Uterus (tissue), 4 donors: Measurements from ENCODE around the gene GPR162. TPM values are rescaled to one million over a fixed set of nuclear protein-coding genes. Genes with fewer than 3 reads are reported as not detected.

Source experiments
- DNase-seq, 2 donors: peaks; one replicate each; pipeline ENCODE4 v3.0.0-alpha.2; 2019 to 2020
- H3K27ac ChIP-seq, 2 donors: fragments of 200-600 bp; sonication (generic); 1 replicate in 1 of 2; 2 replicates in 1 of 2; pipeline ENCODE4 v1.5.1; 2016 to 2018
- H3K27me3 ChIP-seq, 2 donors: fragments of 200-600 bp; sonication (generic); one replicate each; pipeline ENCODE4 v1.5.1; 2018 to 2019; ENCODE audit warnings: control low read depth in 1 of 2
- H3K36me3 ChIP-seq, 2 donors: fragments of 200-600 bp; sonication (generic); one replicate each; pipeline ENCODE4 v1.5.1; 2019; ENCODE audit warnings: control low read depth in 1 of 2
- H3K4me1 ChIP-seq, 2 donors: fragments of 200-600 bp; sonication (generic); one replicate each; pipeline ENCODE4 v1.5.1; 2018 to 2019; ENCODE audit warnings: control low read depth in 1 of 2
- H3K4me3 ChIP-seq, 2 donors: fragments of 200-600 bp; sonication (generic); 1 replicate in 1 of 2; 2 replicates in 1 of 2; pipeline ENCODE4 v1.5.1; 2018 to 2019; ENCODE audit warnings: mild to moderate bottlenecking in 1 of 2
- H3K9me3 ChIP-seq, 2 donors: fragments of 200-600 bp; sonication (generic); one replicate each; pipeline ENCODE4 v1.5.1; 2019; ENCODE audit warnings: control low read depth in 1 of 2
- CTCF ChIP-seq, 4 experiments: fragments of 200-600 bp in 2 of 4; fragments of 450-650 bp in 2 of 4; sonication (generic) in 2 of 4; IDR thresholded peaks; one replicate each; pipeline ENCODE4 v1.5.1; 2016 to 2019; ENCODE audit warnings: antibody characterized with exemption in 4 of 4, mild to moderate bottlenecking in 2 of 4, moderate library complexity in 1 of 4
- POLR2A ChIP-seq, 2 donors: fragments of 450-650 bp; IDR thresholded peaks; one replicate each; pipeline ENCODE4 v1.6.1; 2016; ENCODE audit warnings: antibody characterized with exemption in 2 of 2, mild to moderate bottlenecking in 1 of 2, moderate library complexity in 1 of 2
- intact Hi-C: fragments of 100-400 bp; cut with DNase I; formaldehyde crosslinking; loops from one replicate; pipeline ENCODE4 v1.15.1; 2023; ENCODE audit warnings: low total_unique reads
- total RNA-seq, 4 donors: library from RNA; depleted of rRNA in 3 of 4; stranded (reverse); fragments of >200 nt in 3 of 4; gene quantifications; one replicate each; pipeline versions ENCODE4 v1.1.0 to v1.2.4, GENCODE V29; 2014 to 2023
- donor health status: DM: yes; HTN: yes; CAD: no.

GPR162 gene
- 10 to 100 TPM in 1 of 4 donors, 1 to 10 TPM in 2, under 1 TPM in 1; 0.29 to 23.1 (median 3.4) TPM for total RNA-seq

GRCh38 chr12:6821591-6822425, at the start of gene GPR162:
Gene GPR162 (plus strand): TSS chr12:6821821. CDS start chr12:6823899, 2,078 bp downstream.
- intact Hi-C loops: loop anchor here (10.0 kb wide), 1 partner anchor 67 kb away; the partner anchor contains the start of gene MLF2
- peak within 1 kb of the TSS; percentile 30 to 45 for H3K4me3 ChIP-seq

GRCh38 chr12:6772331-6772695, 49.3 kb upstream of the GPR162 start, which contains the start of gene LAG3:
Gene LAG3 (plus strand): TSS chr12:6772520. CDS start chr12:6772853, 333 bp downstream.
- intact Hi-C loops: no loop called here
- no peaks in the 10 kb centered on the region for H3K27me3 ChIP-seq
- peaks cover 0 to 4% of the 10 kb centered on the region in 2 donors for H3K4me1 ChIP-seq
- peak within 1 kb of the TSS; percentile 74 to 98 for H3K27ac ChIP-seq
- no peaks in the 10 kb centered on the region for H3K9me3 ChIP-seq
- peak; percentile 57 to 58 for DNase-seq
- TF ChIP-seq CTCF (IDR thresholded peaks at IDR 0.05): no peak
- TF ChIP-seq POLR2A (IDR thresholded peaks at IDR 0.05): no peak
- no peaks in the 10 kb centered on the region for H3K36me3 ChIP-seq
- H3K4me3 ChIP-seq: peak within 1 kb of the TSS in 1 of 2 donors; percentile 41

More at GRCh38 chr12:6821591-6822425, at the start of gene GPR162:
- peak; percentile 57 to 60 for DNase-seq
- Histone ChIP-seq H3K27me3 (peaks cover 0 to 4% of the 10 kb centered on the region in 2 donors), H3K36me3 (no peaks in the 10 kb centered on the region), H3K4me1 (peaks cover 0 to under 1% of the 10 kb centered on the region in 2 donors), H3K27ac (peak within 1 kb of the TSS in 1 of 2 donors; percentile 45), H3K9me3 (no peaks in the 10 kb centered on the region)
- TF ChIP-seq POLR2A (IDR thresholded peaks at IDR 0.05) (peak in 1 of 2 donors; percentile 14), CTCF (IDR thresholded peaks at IDR 0.05) (no peak)

- no peaks in the 10 kb centered on the region for H3K27me3 ChIP-seq
- no peak for DNase-seq
- intact Hi-C loops: no loop called here
- no peaks in the 10 kb centered on the region for H3K9me3 ChIP-seq
- no peak for TF ChIP-seq CTCF (IDR thresholded peaks at IDR 0.05)
- TF ChIP-seq POLR2A (IDR thresholded peaks at IDR 0.05): no peak
- H3K27ac ChIP-seq: peak overlapping the region; percentile 74 to 98
- peak overlapping the region in 1 of 2 donors; percentile 41 for H3K4me3 ChIP-seq
- H3K36me3 ChIP-seq: no peaks in the 10 kb centered on the region
- H3K4me1 ChIP-seq: peaks cover 0 to 4% of the 10 kb centered on the region in 2 donors
Measured at GRCh38 chr12:6772726-6773589, 48.7 kb upstream of the GPR162 start.

- Histone ChIP-seq H3K27me3 (no peaks in the 10 kb centered on the region), H3K4me1 (peaks cover 0 to under 1% of the 10 kb centered on the region in 2 donors), H3K9me3 (no peaks in the 10 kb centered on the region), H3K4me3 (peak overlapping the region in 1 of 2 donors; percentile 41), H3K27ac (peak overlapping the region; percentile 74 to 98), H3K36me3 (no peaks in the 10 kb centered on the region)
- no peak for DNase-seq
- intact Hi-C loops: no loop called here
- TF ChIP-seq POLR2A (IDR thresholded peaks at IDR 0.05): no peak
- TF ChIP-seq CTCF (IDR thresholded peaks at IDR 0.05): no peak
Measured at GRCh38 chr12:6773590-6774351, 47.9 kb upstream of the GPR162 start.
